Activated CD4-positive, alpha-beta T cell treated with anti-CD3 and anti-CD28 coated beads, Interleukin-10, Interleukin-2, amounts not matched to agents 100 ng/mL and 50 ng/mL, durations not matched to agents 16 hours and 8 hours (primary cell): ENCODE measurements around the gene CDH22.

ENCODE experiments used
- DNase-seq: peaks from one replicate; pipeline ENCODE4 v3.0.0-alpha.2; 2020

The CDH22 gene

GRCh38 chr20:46212252-46212651, 96.0 kb downstream of the CDH22 start:
- no peak for DNase-seq

GRCh38 chr20:46211331-46211722, 97.0 kb downstream of the CDH22 start:
- no peak for DNase-seq

- DNase-seq = no peak
Measured at GRCh38 chr20:46210672-46211330, 97.5 kb downstream of the CDH22 start.

- DNase-seq = no peak
Measured at GRCh38 chr20:46209930-46210671, 98.2 kb downstream of the CDH22 start.

- DNase-seq = no peak
Measured at GRCh38 chr20:46207793-46208192, 100.5 kb downstream of the CDH22 start.

GRCh38 chr20:46206992-46207549, 101.2 kb downstream of the CDH22 start:
- no peak for DNase-seq

- DNase-seq = peak; percentile 33
Measured at GRCh38 chr20:46206025-46206424, 102.3 kb downstream of the CDH22 start.

- peak; percentile 15 for DNase-seq
Measured at GRCh38 chr20:46205349-46205748, 102.9 kb downstream of the CDH22 start.

- no peak for DNase-seq
Measured at GRCh38 chr20:46204594-46205186, 103.6 kb downstream of the CDH22 start.

GRCh38 chr20:46203510-46203837, 104.8 kb downstream of the CDH22 start:
- DNase-seq = no peak

- DNase-seq = no peak
Measured at GRCh38 chr20:46202766-46203509, 105.4 kb downstream of the CDH22 start.

- DNase-seq = no peak
Measured at GRCh38 chr20:46200582-46201570, 107.4 kb downstream of the CDH22 start.

GRCh38 chr20:46199198-46199597, 109.1 kb downstream of the CDH22 start:
- peak; percentile 11 for DNase-seq

- DNase-seq = no peak
Measured at GRCh38 chr20:46196990-46197389, 111.3 kb downstream of the CDH22 start.

- no peak for DNase-seq
Measured at GRCh38 chr20:46195264-46196036, 112.8 kb downstream of the CDH22 start.

GRCh38 chr20:46194409-46194808, 113.9 kb downstream of the CDH22 start:
- DNase-seq = no peak

GRCh38 chr20:46192376-46192944, 115.8 kb downstream of the CDH22 start:
- no peak for DNase-seq

- DNase-seq = no peak
Measured at GRCh38 chr20:46191611-46192010, 116.7 kb downstream of the CDH22 start.

- DNase-seq = no peak
Measured at GRCh38 chr20:46191168-46191540, 117.1 kb downstream of the CDH22 start.

GRCh38 chr20:46190478-46191167, 117.7 kb downstream of the CDH22 start:
- no peak for DNase-seq
